GM12878 (cell line): ENCODE results near the gene GUCY2D. TPM values are rescaled to one million over a fixed set of nuclear protein-coding genes. Genes with fewer than 3 reads are reported as not detected.

ENCODE experiments used
- ATAC-seq: fragments of 200-7000 bp; cut with Tn5 transposase; 3 replicates; pipeline ENCODE4 v1.9.1; 2020; ENCODE audit warnings: mild to moderate bottlenecking, moderate library complexity
- BruUV-seq: library from RNA; stranded (reverse); fragments of 400-500 nt; replicated peaks from 2 replicates; lab custom pipeline; 2021; lab: Mats Ljungman, UMichigan
- CTCF ChIA-PET: fragments of 300-600 bp; sonication (Branson Sonifier 250); formaldehyde crosslinking; extraction: SDS; loops from one replicate; lab custom pipeline; 2021; ENCODE audit warnings: inconsistent platforms; lab: Yijun Ruan, JAX
- POLR2A ChIA-PET: fragments of 350-600 bp; formaldehyde crosslinking; extraction: SDS; loops from one replicate; lab custom pipeline; 2021; ENCODE audit warnings: inconsistent platforms; lab: Charles Lee
- RAD21 ChIA-PET: fragments of 300-600 bp; sonication (Branson Sonifier 250); formaldehyde crosslinking; loops from one replicate; lab custom pipeline; 2023; ENCODE audit warnings: antibody characterized with exemption; ENCODE audit not compliant: unreplicated experiment; lab: Charles Lee
- SMC1A ChIA-PET: fragments of 300-600 bp; sonication (Branson Sonifier 250); formaldehyde crosslinking; loops from one replicate; lab custom pipeline; 2023; ENCODE audit not compliant: unreplicated experiment, uncharacterized antibody; lab: Charles Lee
- DNase-seq: peaks from one replicate; pipeline ENCODE4 v3.0.0-alpha.2; 2011; ENCODE audit warnings: low read depth, low spot score
- FAIRE-seq: peaks from 3 replicates; lab custom pipeline; 2011; peaks lifted over from hg19 to GRCh38; lab: Jason Lieb, UNC
- H2AFZ ChIP-seq: 2 replicates; pipeline ENCODE4 v1.6.0; 2011; ENCODE audit warnings: low read depth, low read length, control low read depth; ENCODE audit not compliant: control insufficient read depth
- H3K27ac ChIP-seq: 2 replicates; pipeline ENCODE4 v1.5.1; 2011; ENCODE audit warnings: control low read depth; ENCODE audit not compliant: control insufficient read depth, insufficient read depth
- H3K27me3 ChIP-seq, 2 experiments: replicated peaks in 1 of 2; 2 replicates each; pipeline versions ENCODE4 v1.6.0 to v1.6.1; 2011; ENCODE audit warnings: low read length in 1 of 2; ENCODE audit not compliant: control insufficient read depth in 2 of 2, insufficient read depth in 2 of 2
- H3K36me3 ChIP-seq, 2 experiments: 2 replicates each; pipeline ENCODE4 v1.5.1; 2011; ENCODE audit warnings: low read length in 1 of 2; ENCODE audit not compliant: control insufficient read depth in 2 of 2, insufficient read depth in 2 of 2
- H3K4me1 ChIP-seq: 2 replicates; pipeline ENCODE4 v1.6.1; 2011; ENCODE audit warnings: mild to moderate bottlenecking, low read length, moderate library complexity, mixed read lengths; ENCODE audit not compliant: control insufficient read depth, insufficient read depth
- H3K4me2 ChIP-seq: 2 replicates; pipeline ENCODE4 v1.6.0; 2011; ENCODE audit warnings: control low read depth; ENCODE audit not compliant: control insufficient read depth, insufficient read depth
- H3K4me3 ChIP-seq: fragments of 200-600 bp; sonication (generic); 2 replicates; pipeline ENCODE4 v1.5.1; 2016
- H3K79me2 ChIP-seq: 2 replicates; pipeline ENCODE4 v1.6.0; 2011; ENCODE audit warnings: low read length; ENCODE audit not compliant: control insufficient read depth, insufficient read depth
- H3K9ac ChIP-seq: 2 replicates; pipeline ENCODE4 v1.8.0; 2011; ENCODE audit warnings: low read length, control low read depth, mixed read lengths; ENCODE audit not compliant: control insufficient read depth, insufficient read depth
- H3K9me3 ChIP-seq: replicated peaks from 3 replicates; pipeline ENCODE4 v1.5.1; 2011; ENCODE audit warnings: mild to moderate bottlenecking, low read length; ENCODE audit not compliant: control insufficient read depth, insufficient read depth
- H4K20me1 ChIP-seq: 2 replicates; pipeline ENCODE4 v1.6.0; 2011; ENCODE audit not compliant: control insufficient read depth, insufficient read depth
- BCL3 ChIP-seq: IDR thresholded peaks from 2 replicates; pipeline ENCODE4 v1.6.1; 2011; ENCODE audit warnings: borderline replicate concordance, low read depth, mild to moderate bottlenecking, moderate library complexity, low read length; ENCODE audit not compliant: insufficient read depth, poor library complexity, severe bottlenecking
- FOXM1 ChIP-seq: IDR thresholded peaks from 2 replicates; pipeline ENCODE4 v1.6.1; 2012; ENCODE audit warnings: low read depth, mild to moderate bottlenecking, inconsistent platforms, low read length, moderate library complexity
- HCFC1 ChIP-seq: fragments of 150-350 bp; IDR thresholded peaks from 2 replicates; pipeline ENCODE4 v1.6.1; 2014; ENCODE audit warnings: low read length
- HDAC6 ChIP-seq: fragments of 200-600 bp; sonication (generic); IDR thresholded peaks from one replicate; pipeline ENCODE4 v1.8.0; 2017; ENCODE audit warnings: antibody characterized with exemption; ENCODE audit not compliant: unreplicated experiment
- IRF5 ChIP-seq: fragments of 450-650 bp; IDR thresholded peaks from 2 replicates; pipeline ENCODE4 v1.6.1; 2017; ENCODE audit warnings: borderline replicate concordance
- JUNB ChIP-seq: IDR thresholded peaks from 2 replicates; pipeline ENCODE4 v1.6.1; 2016; ENCODE audit warnings: antibody characterized with exemption, mild to moderate bottlenecking
- MTA2 ChIP-seq: fragments of 450-650 bp; IDR thresholded peaks from 2 replicates; pipeline ENCODE4 v1.6.1; 2016; ENCODE audit warnings: low read depth, mild to moderate bottlenecking, moderate library complexity
- MTA3 ChIP-seq: IDR thresholded peaks from 2 replicates; pipeline ENCODE4 v1.6.1; 2012; ENCODE audit warnings: low read length, inconsistent platforms, borderline replicate concordance
- NFIC ChIP-seq: IDR thresholded peaks from 2 replicates; pipeline ENCODE4 v1.6.1; 2012; ENCODE audit warnings: low read depth, mild to moderate bottlenecking, inconsistent platforms, low read length, moderate library complexity
- PAX8 ChIP-seq: fragments of 450-650 bp; IDR thresholded peaks from 2 replicates; pipeline ENCODE4 v1.6.1; 2017; ENCODE audit warnings: mild to moderate bottlenecking, moderate library complexity
- POLR2AphosphoS5 ChIP-seq: IDR thresholded peaks from 2 replicates; pipeline ENCODE4 v1.6.1; 2011; ENCODE audit warnings: mild to moderate bottlenecking, low read length, inconsistent platforms
- RBBP5 ChIP-seq: fragments of 200-600 bp; sonication (generic); conservative IDR thresholded peaks from 2 replicates; pipeline ENCODE4 v1.6.1; 2016
- RFX5 ChIP-seq: IDR thresholded peaks from 2 replicates; pipeline ENCODE4 v1.6.1; 2011; ENCODE audit warnings: low read depth, low read length, improper control_type of control experiment
- SMAD5 ChIP-seq: IDR thresholded peaks from 2 replicates; pipeline ENCODE4 v1.6.1; 2016; ENCODE audit warnings: antibody characterized with exemption, low read depth
- SMC3 ChIP-seq: IDR thresholded peaks from 2 replicates; pipeline ENCODE4 v1.6.1; 2011; ENCODE audit warnings: low read length, improper control_type of control experiment, borderline replicate concordance
- USF2 ChIP-seq: IDR thresholded peaks from 2 replicates; pipeline ENCODE4 v1.6.1; 2011; ENCODE audit warnings: low read depth, low read length, improper control_type of control experiment, borderline replicate concordance
- ZNF24 ChIP-seq: fragments of 450-650 bp; IDR thresholded peaks from 2 replicates; pipeline ENCODE4 v1.6.1; 2017; ENCODE audit warnings: antibody characterized with exemption, mild to moderate bottlenecking
- ZZZ3 ChIP-seq: IDR thresholded peaks from 2 replicates; pipeline ENCODE4 v1.6.1; 2011; ENCODE audit warnings: low read depth; ENCODE audit not compliant: control insufficient read depth, insufficient read length
- WGBS: methylation state at CpG from one replicate; pipeline ENCODE4 v1.1.6; 2016; ENCODE audit warnings: low lambda C conversion rate; ENCODE audit not compliant: insufficient replicate concordance, insufficient coverage; ENCODE audit errors: missing lambda C conversion rate; 5-methylcytosine and 5-hydroxymethylcytosine counted together
- in situ Hi-C: fragments of 300-500 bp; cut with MboI; formaldehyde crosslinking; loops from 9 replicates; pipeline ENCODE4 v1.14.3; 2018; ENCODE audit warnings: mixed read lengths
- intact Hi-C: fragments of 100-400 bp; cut with micrococcal nuclease; formaldehyde crosslinking; loops from one replicate; pipeline ENCODE4 v1.14.2; 2022; ENCODE audit not compliant: unreplicated experiment
- polyA plus RNA-seq, 11 experiments: library from polyadenylated mRNA; depleted of rRNA in 4 of 11; unstranded in 6 of 11; stranded (reverse) in 5 of 11; fragments of >200 nt; fragmentation: Nextera tagmentation in 4 of 11; fragmentation: Illumina TruSeq in 1 of 11; extraction: Ambion mirVana in 4 of 11; extraction: Trizol in 1 of 11; gene quantifications; 1 replicate in 1 of 11; 2 replicates in 10 of 11; pipeline versions ENCODE4 v1.2.1 to v1.2.3, GENCODE V29; 2011 to 2016; ENCODE audit warnings: inconsistent platforms in 2 of 11, missing spikeins in 2 of 11, low read depth in 1 of 11
- total RNA-seq, 4 experiments: library from RNA; depleted of rRNA in 3 of 4; stranded (reverse); fragments of >200 nt in 3 of 4; fragmentation: Illumina TruSeq in 1 of 4; extraction: Trizol in 1 of 4; gene quantifications; 2 replicates each; pipeline versions ENCODE4 v1.2.1 to v1.2.3, GENCODE V29; 2013 to 2021
- TF ChIP-seq, protein P1 (sequence below): fragments of 450-650 bp; IDR thresholded peaks from 2 replicates; pipeline ENCODE4 v1.6.1; 2017; ENCODE audit warnings: low read depth, mild to moderate bottlenecking, moderate library complexity

The GUCY2D gene
- total and polyA plus RNA-seq, 10 of the 15 experiments (the other 5 are each of a cell fraction or from before 2014, with no cell fraction given) = not detected

GRCh38 chr17:7988750-7989178 lies 13.7 kb upstream of the GUCY2D start:
- under 1% methylated on average over 5 of the region's 5 CpGs for WGBS
- ChIA-PET CTCF (interaction anchor here (0.6 to 16.8 kb wide), 36 partner anchors 8 to 404 kb away, joined by 3 to 308 read pairs (median 6); partner anchors contain the start of genes CNTROB, CYB5D1, KCNAB3 and KDM6B), RAD21 (interaction anchor here (0.6 to 5.3 kb wide), 20 partner anchors 30 to 246 kb away, joined by 3 to 75 read pairs (median 5); partner anchors contain the start of genes CNTROB, KDM6B, NAA38 and RNF227), SMC1A (interaction anchor here (0.6 to 4.0 kb wide), 19 partner anchors 8 to 246 kb away, joined by 3 to 41 read pairs (median 6); partner anchors contain the start of genes KCNAB3, NAA38 and RNF227), POLR2A (interaction anchor here (1.0 kb wide), 2 partner anchors 56 to 129 kb away, joined by 3 read pairs; no protein-coding TSS in a partner anchor)
- H3K36me3 ChIP-seq = no peaks in the 10 kb centered on the region
- H3K4me1 ChIP-seq = peaks cover 5% of the 10 kb centered on the region
- no peak overlapping the region for H3K4me3 ChIP-seq
- ATAC-seq (peak; percentile 81), DNase-seq (peak; percentile 66), FAIRE-seq (no peak)
- no peak overlapping the region for H3K4me2 ChIP-seq
- intact Hi-C loops = loop anchor here (1.0 to 5.0 kb wide), 2 partner anchors 56 to 126 kb away; partner anchors contain the start of genes CNTROB and TRAPPC1
- no peaks in the 10 kb centered on the region for H3K79me2 ChIP-seq
- in situ Hi-C loops = loop anchor here (5.0 kb wide), 3 partner anchors 76 to 166 kb away; no protein-coding TSS in a partner anchor
- H2AFZ ChIP-seq = 0 out of 2 replicates have a peak overlapping the region, but pooled peaks have one; percentile 47
- no peaks in the 10 kb centered on the region for H4K20me1 ChIP-seq
- no peak overlapping the region for H3K27ac ChIP-seq
- BruUV-seq = no TSS peak
- H3K9ac ChIP-seq = no peak overlapping the region
- H3K27me3 ChIP-seq = peaks cover 0 to 5% of the 10 kb centered on the region in 2 experiments; a peak in 1 of 4 replicates
- H3K9me3 ChIP-seq = no peaks in the 10 kb centered on the region
- no peak for TF ChIP-seq SMAD5
- peak; percentile 75 for TF ChIP-seq SMC3
- no peak for TF ChIP-seq HDAC6
- TF ChIP-seq ZNF24 = no peak
- no peak for TF ChIP-seq PAX8
- no peak for TF ChIP-seq HCFC1
- TF ChIP-seq RFX5 = no peak
- TF ChIP-seq ZZZ3 = no peak
- no peak for TF ChIP-seq MTA3
- no peak for TF ChIP-seq BCL3
- no peak for TF ChIP-seq MTA2
- no peak for TF ChIP-seq POLR2AphosphoS5
- no peak for TF ChIP-seq RBBP5
- TF ChIP-seq JUNB = no peak
- TF ChIP-seq USF2 = peak; percentile 38; the same call in 1 of the 2 replicates
- TF ChIP-seq, protein P1, sequence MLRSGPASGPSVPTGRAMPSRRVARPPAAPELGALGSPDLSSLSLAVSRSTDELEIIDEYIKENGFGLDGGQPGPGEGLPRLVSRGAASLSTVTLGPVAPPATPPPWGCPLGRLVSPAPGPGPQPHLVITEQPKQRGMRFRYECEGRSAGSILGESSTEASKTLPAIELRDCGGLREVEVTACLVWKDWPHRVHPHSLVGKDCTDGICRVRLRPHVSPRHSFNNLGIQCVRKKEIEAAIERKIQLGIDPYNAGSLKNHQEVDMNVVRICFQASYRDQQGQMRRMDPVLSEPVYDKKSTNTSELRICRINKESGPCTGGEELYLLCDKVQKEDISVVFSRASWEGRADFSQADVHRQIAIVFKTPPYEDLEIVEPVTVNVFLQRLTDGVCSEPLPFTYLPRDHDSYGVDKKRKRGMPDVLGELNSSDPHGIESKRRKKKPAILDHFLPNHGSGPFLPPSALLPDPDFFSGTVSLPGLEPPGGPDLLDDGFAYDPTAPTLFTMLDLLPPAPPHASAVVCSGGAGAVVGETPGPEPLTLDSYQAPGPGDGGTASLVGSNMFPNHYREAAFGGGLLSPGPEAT = no peak
- no peak for TF ChIP-seq FOXM1
- TF ChIP-seq NFIC = no peak
- no peak for TF ChIP-seq IRF5
